Psoas muscle (tissue), 8 donors: ENCODE measurements around the gene TTN. TPM values are rescaled to one million over a fixed set of nuclear protein-coding genes. Genes with fewer than 3 reads are reported as not detected.

ENCODE experiments used
- ATAC-seq, 4 donors: fragments of 200-7000 bp; cut with Tn5 transposase; one replicate each; pipeline ENCODE4 v1.9.1; 2020; ENCODE audit warnings: moderate library complexity in 3 of 4, mild to moderate bottlenecking in 2 of 4
- DNase-seq, 2 donors: peaks; one replicate each; pipeline ENCODE4 v3.0.0-alpha.2; 2020
- H3K27ac ChIP-seq: fragments of 200-600 bp; one replicate; pipeline ENCODE4 v1.8.0; 2022
- H3K27me3 ChIP-seq, 3 donors: fragments of 200-600 bp in 1 of 3; one replicate each; pipeline versions ENCODE4 v1.6.1 to v1.8.0; 2013 to 2022; ENCODE audit warnings: low read length in 2 of 3, mild to moderate bottlenecking in 2 of 3, moderate library complexity in 1 of 3; ENCODE audit not compliant: insufficient read depth in 3 of 3
- H3K36me3 ChIP-seq, 2 donors: fragments of 200-600 bp in 1 of 2; one replicate each; pipeline versions ENCODE4 v1.6.1 to v1.8.0; 2013 to 2022; ENCODE audit warnings: low read depth in 1 of 2, mild to moderate bottlenecking in 1 of 2, moderate library complexity in 1 of 2; ENCODE audit not compliant: insufficient read depth in 1 of 2
- H3K4me1 ChIP-seq: fragments of 200-600 bp; one replicate; pipeline ENCODE4 v1.8.0; 2022
- H3K4me3 ChIP-seq: fragments of 200-600 bp; one replicate; pipeline ENCODE4 v1.8.0; 2022; ENCODE audit warnings: mild to moderate bottlenecking
- H3K9me3 ChIP-seq: fragments of 200-600 bp; one replicate; pipeline ENCODE4 v1.8.0; 2022
- WGBS, 3 donors: extraction: QIAGEN DNeasy Blood & Tissue Kit; methylation state at CpG; one replicate each; pipeline versions ENCODE4 v1.1.6 to v1.1.7; 2013; 5-methylcytosine and 5-hydroxymethylcytosine counted together
- intact Hi-C, 2 donors: fragments of 100-400 bp; cut with DNase I; formaldehyde crosslinking; loops; one replicate each; pipeline versions ENCODE4 v1.11.0 to v1.14.2; 2022
- polyA plus RNA-seq, 3 donors: library from polyadenylated mRNA; stranded (reverse); fragments of 200-250 nt; gene quantifications; one replicate each; pipeline ENCODE4 v1.2.3, GENCODE V29; 2013
- total RNA-seq, 4 donors: library from RNA; stranded (reverse); fragmentation: NEBNext Ultra II Directional in 2 of 4; extraction: Animal tissue kit (Norgen Biotek cat#: 25700) in 2 of 4; gene quantifications; one replicate each; pipeline versions ENCODE4 v1.2.1 to v1.2.4, GENCODE V29; 2021 to 2023
- TF ChIP-seq, protein P1 (sequence below): fragments of 200-600 bp; IDR thresholded peaks from one replicate; pipeline ENCODE4 v1.8.0; 2022; ENCODE audit warnings: antibody characterized with exemption
- donor health status: healthy with polysubstance abuse.
- donor health status: DM: no; HTN: no; CAD: no; lungs with moderate emphysema.
- donor health status: Bipolar disorder and iron deficiency.
- donor health status: healthy.
- donor health status: DM: yes; HTN: yes; CAD: no.
- donor health status: DM: no; HTN: no; CAD: no.
- donor health status: DM: no; HTN: no; CAD: no.
- donor health status: DM: yes; HTN: yes; CAD: no.

The TTN gene
- total and polyA plus RNA-seq, 7 donors = 137 to 7,650 (median 4,462) TPM

DNA sequence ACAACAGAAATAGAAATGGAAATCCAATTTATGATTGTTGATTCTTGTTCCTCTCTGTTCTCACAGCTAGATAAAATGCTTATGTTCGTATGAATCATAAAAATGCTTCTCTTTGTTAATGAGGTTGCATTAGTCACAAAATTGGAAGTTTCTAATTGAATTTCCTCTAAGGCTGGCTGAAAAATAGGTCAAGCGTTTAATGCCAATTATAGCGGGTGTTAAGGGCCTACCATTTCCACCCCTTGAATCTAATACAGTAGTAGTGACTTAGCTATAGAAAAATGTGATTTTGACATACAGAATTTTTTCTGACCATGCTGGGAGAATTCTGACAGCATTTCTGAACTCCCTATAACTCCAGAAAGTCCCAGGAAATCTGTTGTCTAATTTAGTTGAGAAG, 107.1 kb downstream of the TTN start:
- intact Hi-C loops = no loop called here
- Histone ChIP-seq H3K27ac (peak overlapping the region; percentile 63), H3K4me3 (no peak overlapping the region), H3K9me3 (no peaks in the 10 kb centered on the region), H3K36me3 (peaks cover 6 to 96% of the 10 kb centered on the region in 2 donors), H3K4me1 (peaks cover 61% of the 10 kb centered on the region), H3K27me3 (no peaks in the 10 kb centered on the region)
- ATAC-seq (peak in 2 of 4 donors; percentile 14), DNase-seq (no peak)
- 49 to 74% (median 59%) methylated on average over 3 of the region's 3 CpGs for WGBS, 3 donors
- TF ChIP-seq, protein P1, sequence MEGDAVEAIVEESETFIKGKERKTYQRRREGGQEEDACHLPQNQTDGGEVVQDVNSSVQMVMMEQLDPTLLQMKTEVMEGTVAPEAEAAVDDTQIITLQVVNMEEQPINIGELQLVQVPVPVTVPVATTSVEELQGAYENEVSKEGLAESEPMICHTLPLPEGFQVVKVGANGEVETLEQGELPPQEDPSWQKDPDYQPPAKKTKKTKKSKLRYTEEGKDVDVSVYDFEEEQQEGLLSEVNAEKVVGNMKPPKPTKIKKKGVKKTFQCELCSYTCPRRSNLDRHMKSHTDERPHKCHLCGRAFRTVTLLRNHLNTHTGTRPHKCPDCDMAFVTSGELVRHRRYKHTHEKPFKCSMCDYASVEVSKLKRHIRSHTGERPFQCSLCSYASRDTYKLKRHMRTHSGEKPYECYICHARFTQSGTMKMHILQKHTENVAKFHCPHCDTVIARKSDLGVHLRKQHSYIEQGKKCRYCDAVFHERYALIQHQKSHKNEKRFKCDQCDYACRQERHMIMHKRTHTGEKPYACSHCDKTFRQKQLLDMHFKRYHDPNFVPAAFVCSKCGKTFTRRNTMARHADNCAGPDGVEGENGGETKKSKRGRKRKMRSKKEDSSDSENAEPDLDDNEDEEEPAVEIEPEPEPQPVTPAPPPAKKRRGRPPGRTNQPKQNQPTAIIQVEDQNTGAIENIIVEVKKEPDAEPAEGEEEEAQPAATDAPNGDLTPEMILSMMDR = no peak

DNA sequence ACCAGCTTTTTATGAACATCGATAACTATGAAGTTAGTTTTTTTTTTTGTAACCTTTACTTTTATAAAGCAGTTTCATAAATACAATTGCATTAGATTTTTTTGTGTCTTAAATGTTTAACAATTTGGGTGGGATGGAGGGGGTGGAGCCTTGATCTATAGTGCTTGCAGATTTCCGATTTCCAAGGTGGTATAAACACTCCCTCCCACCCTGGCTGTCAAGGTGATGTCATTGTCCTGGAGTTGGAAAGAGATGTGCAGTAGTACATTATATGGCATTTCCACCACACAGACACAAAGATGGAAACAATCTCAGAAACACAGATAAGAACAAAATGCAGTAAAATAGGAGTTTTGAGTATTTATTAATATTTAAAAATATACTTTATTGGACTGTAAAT, 114.4 kb downstream of the TTN start:
- peaks cover 77% of the 10 kb centered on the region for H3K4me1 ChIP-seq
- H3K9me3 ChIP-seq = no peaks in the 10 kb centered on the region
- TF ChIP-seq, protein P1 = no peak
- H3K36me3 ChIP-seq = peaks cover 2 to 100% of the 10 kb centered on the region in 2 donors
- no peak overlapping the region for H3K4me3 ChIP-seq
- intact Hi-C loops = no loop called here
- DNase-seq = no peak
- WGBS, 3 donors = 66 to 76% (median 71%) methylated on average over 2 of the region's 2 CpGs
- no peaks in the 10 kb centered on the region for H3K27me3 ChIP-seq
- peak; percentile 19 to 32 (median 25) for ATAC-seq
- H3K27ac ChIP-seq = peak overlapping the region; percentile 37

GRCh38 chr2:178689808-178690207, 117.4 kb downstream of the TTN start:
- 52 to 84% (median 52%) methylated on average over 1 of the region's 1 CpG for WGBS, 3 donors
- TF ChIP-seq, protein P1 = no peak
- Histone ChIP-seq H3K27me3 (no peaks in the 10 kb centered on the region), H3K27ac (peak overlapping the region; percentile 51), H3K4me1 (peaks cover 63% of the 10 kb centered on the region), H3K9me3 (no peaks in the 10 kb centered on the region), H3K36me3 (peaks cover 2 to 98% of the 10 kb centered on the region in 2 donors), H3K4me3 (no peak overlapping the region)
- ATAC-seq = no peak
- intact Hi-C loops = no loop called here
- DNase-seq = no peak

DNA sequence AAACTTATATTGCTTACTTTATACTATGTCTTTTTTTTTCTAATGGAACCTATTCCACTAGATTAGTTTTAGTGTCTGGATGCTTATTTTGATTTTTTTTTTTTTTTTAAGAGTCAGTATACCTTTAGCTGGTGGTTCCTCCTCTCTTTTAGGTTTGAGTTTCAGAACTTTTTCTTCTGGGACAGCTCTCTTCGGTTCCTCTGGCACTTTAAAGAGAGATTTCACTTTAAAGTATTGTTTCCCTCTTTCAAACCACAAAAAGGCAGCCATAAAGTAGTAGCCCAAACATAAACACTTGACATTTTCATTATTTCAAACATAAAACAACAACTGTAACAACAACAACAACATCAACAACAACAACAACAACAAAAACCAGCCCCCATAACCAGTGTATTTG, 123.3 kb downstream of the TTN start:
- Histone ChIP-seq H3K4me3 (no peak overlapping the region), H3K36me3 (peaks cover 11 to 98% of the 10 kb centered on the region in 2 donors), H3K27ac (peak overlapping the region; percentile 56), H3K4me1 (peaks cover 48% of the 10 kb centered on the region), H3K9me3 (no peaks in the 10 kb centered on the region), H3K27me3 (no peaks in the 10 kb centered on the region)
- intact Hi-C loops = no loop called here
- DNase-seq (no peak), ATAC-seq (no peak)
- TF ChIP-seq, protein P1 = no peak
- WGBS, 3 donors = 25 to 53% (median 38%) methylated on average over 1 of the region's 1 CpG

DNA sequence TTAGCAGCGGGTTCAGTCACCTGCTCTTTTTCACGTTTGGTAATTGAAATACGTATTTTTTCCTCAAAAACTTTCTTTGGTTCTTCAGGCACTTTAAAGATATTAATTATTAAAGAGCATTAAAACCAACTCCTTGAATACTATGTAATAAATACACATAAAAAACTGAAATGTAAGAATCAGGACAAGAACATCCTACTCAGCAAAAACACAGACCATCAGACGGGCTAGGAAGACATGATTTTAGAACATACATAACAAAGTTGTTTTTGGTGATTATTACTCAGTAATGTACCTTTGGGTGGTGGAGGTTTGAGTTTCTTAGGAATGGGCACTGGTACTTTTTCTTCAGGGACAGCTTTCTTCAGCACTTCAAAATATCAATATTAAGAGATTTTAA, 126.1 kb downstream of the TTN start:
- Histone ChIP-seq H3K4me3 (no peak overlapping the region), H3K9me3 (no peaks in the 10 kb centered on the region), H3K4me1 (peaks cover 50% of the 10 kb centered on the region), H3K27ac (peak overlapping the region; percentile 57), H3K36me3 (peaks cover 11 to 99% of the 10 kb centered on the region in 2 donors), H3K27me3 (no peaks in the 10 kb centered on the region)
- WGBS, 3 donors = 60 to 65% (median 64%) methylated on average over 4 of the region's 4 CpGs
- intact Hi-C loops = no loop called here
- TF ChIP-seq, protein P1 = no peak
- peak in 1 of 4 donors; percentile 6 for ATAC-seq
- DNase-seq = no peak
